Endothelial cell of umbilical vein (primary cell): Measurements from ENCODE around the gene DIS3L2. TPM values are rescaled to one million over a fixed set of nuclear protein-coding genes. Genes with fewer than 3 reads are reported as not detected.
A peak's percentile ranks its signal among the peaks of the same experiment; 100 is the strongest.

Experiments
- BruUV-seq: library from RNA; stranded (reverse); fragments of 400-500 nt; replicated peaks from 2 replicates; lab custom pipeline; 2021; lab: Mats Ljungman, UMichigan
- CTCF ChIA-PET: fragments of 300-600, 350-600 bp; sonication (Branson Sonifier 250); formaldehyde crosslinking; loops from one replicate; lab custom pipeline; 2021; ENCODE audit warnings: antibody characterized with exemption, inconsistent platforms; lab: Charles Lee
- POLR2A ChIA-PET: fragments of 300-600, 350-600 bp; sonication (Branson Sonifier 250); formaldehyde crosslinking; loops from one replicate; lab custom pipeline; 2021; ENCODE audit warnings: antibody characterized with exemption, inconsistent platforms; lab: Charles Lee
- DNase-seq: peaks from one replicate; pipeline ENCODE4 v3.0.0-alpha.2; 2011; ENCODE audit warnings: low read depth, low spot score
- FAIRE-seq: peaks from 2 replicates; lab custom pipeline; 2011; peaks lifted over from hg19 to GRCh38; lab: Jason Lieb, UNC
- H2AFZ ChIP-seq: 2 replicates; pipeline ENCODE4 v1.6.0; 2012; ENCODE audit warnings: low read depth, low read length, control low read depth, inconsistent platforms
- H3K27ac ChIP-seq: 2 replicates; pipeline ENCODE4 v1.5.1; 2011; ENCODE audit warnings: low read depth, mild to moderate bottlenecking, control low read depth, low read length, moderate library complexity; ENCODE audit not compliant: insufficient read depth
- H3K27me3 ChIP-seq, 2 experiments: 2 replicates each; pipeline versions ENCODE4 v1.6.0 to v1.6.1; 2011; ENCODE audit warnings: low read length in 2 of 2, mixed read lengths in 1 of 2; ENCODE audit not compliant: control insufficient read depth in 2 of 2, insufficient read depth in 2 of 2
- H3K36me3 ChIP-seq, 2 experiments: 2 replicates in 1 of 2; 3 replicates in 1 of 2; pipeline ENCODE4 v1.5.1; 2011; ENCODE audit warnings: low read length in 2 of 2, mild to moderate bottlenecking in 1 of 2, moderate library complexity in 1 of 2; ENCODE audit not compliant: control insufficient read depth in 2 of 2, insufficient read depth in 2 of 2; ENCODE audit errors: extremely low read depth in 1 of 2
- H3K4me1 ChIP-seq: 3 replicates; pipeline ENCODE4 v1.5.1; 2011; ENCODE audit warnings: mild to moderate bottlenecking, low read length; ENCODE audit not compliant: control insufficient read depth, insufficient read depth; ENCODE audit errors: extremely low read depth
- H3K4me2 ChIP-seq: 2 replicates; pipeline ENCODE4 v1.6.1; 2011; ENCODE audit warnings: low read length, control low read depth, mixed read lengths; ENCODE audit not compliant: insufficient read depth
- H3K4me3 ChIP-seq, 3 experiments: fragments of 200-600 bp in 1 of 3; sonication (generic), shearing (Covaris generic) in 1 of 3; replicated peaks in 1 of 3; 2 replicates each; pipeline ENCODE4 v1.5.1; 2011 to 2016; ENCODE audit warnings: control low read depth in 3 of 3, low read length in 3 of 3, mild to moderate bottlenecking in 2 of 3, inconsistent platforms in 1 of 3, low read depth in 1 of 3, moderate library complexity in 1 of 3; ENCODE audit not compliant: insufficient read depth in 1 of 3
- H3K79me2 ChIP-seq: 2 replicates; pipeline ENCODE4 v1.6.0; 2012; ENCODE audit warnings: low read length, inconsistent platforms; ENCODE audit not compliant: control insufficient read depth, insufficient read depth
- H3K9ac ChIP-seq: replicated peaks from 2 replicates; pipeline ENCODE3; 2011; ENCODE audit warnings: low read length, control low read depth; ENCODE audit not compliant: insufficient read depth; ENCODE audit errors: extremely low read depth
- H3K9me1 ChIP-seq: replicated peaks from 3 replicates; pipeline ENCODE4 v1.6.0; 2011; ENCODE audit warnings: mild to moderate bottlenecking, low read length; ENCODE audit not compliant: control insufficient read depth, insufficient read depth; ENCODE audit errors: extremely low read depth
- H3K9me3 ChIP-seq: replicated peaks from 2 replicates; pipeline ENCODE4 v1.5.1; 2012; ENCODE audit warnings: low read length, inconsistent platforms; ENCODE audit not compliant: control insufficient read depth, insufficient read depth
- H4K20me1 ChIP-seq: replicated peaks from 2 replicates; pipeline ENCODE3; 2011; ENCODE audit warnings: mild to moderate bottlenecking, low read length; ENCODE audit not compliant: control insufficient read depth, insufficient read depth; ENCODE audit errors: extremely low read depth
- GATA2 ChIP-seq: IDR thresholded peaks from 2 replicates; pipeline ENCODE4 v1.7.0; 2011; ENCODE audit warnings: low read depth, mild to moderate bottlenecking, moderate library complexity, mixed read lengths, low read length; ENCODE audit not compliant: insufficient read length, insufficient read depth
- POLR2A ChIP-seq: IDR thresholded peaks from 2 replicates; pipeline ENCODE4 v1.6.1; 2012; ENCODE audit warnings: low read depth, mild to moderate bottlenecking, control low read depth, low read length
- POLR2AphosphoS5 ChIP-seq: IDR thresholded peaks from 2 replicates; pipeline ENCODE4 v1.6.1; 2012; ENCODE audit warnings: low read depth, mild to moderate bottlenecking, control low read depth, low read length, moderate library complexity; ENCODE audit not compliant: insufficient read depth
- dilution Hi-C: fragments of 300-500 bp; cut with MboI; formaldehyde crosslinking; loops from one replicate; pipeline ENCODE4 v1.15.0; 2019; ENCODE audit warnings: low sequenced_read_pairs; ENCODE audit not compliant: extremely low pct_ligation_motif_present
- intact Hi-C: fragments of 100-400 bp; cut with micrococcal nuclease; formaldehyde crosslinking; loops from one replicate; pipeline ENCODE4 v1.10.0; 2022
- polyA plus RNA-seq, 4 experiments: library from polyadenylated mRNA; depleted of rRNA in 3 of 4; stranded (reverse) in 3 of 4; unstranded in 1 of 4; fragments of >200 nt; gene quantifications; 2 replicates each; pipeline versions ENCODE4 v1.2.1 to v1.2.3, GENCODE V29; 2011 to 2012; ENCODE audit warnings: missing spikeins in 1 of 4
- total RNA-seq: library from RNA; stranded (reverse); gene quantifications from 2 replicates; pipeline ENCODE4 v1.2.3, GENCODE V29; 2021
- TF ChIP-seq, protein P1 (sequence below), 2 donors: IDR thresholded peaks; 1 replicate in 1 of 2; 2 replicates in 1 of 2; pipeline ENCODE4 v1.5.1; 2011; ENCODE audit warnings: low read length in 2 of 2, mild to moderate bottlenecking in 2 of 2, moderate library complexity in 2 of 2, control low read depth in 1 of 2, inconsistent platforms in 1 of 2, low read depth in 1 of 2; ENCODE audit not compliant: insufficient read depth in 1 of 2; ENCODE audit errors: extremely low read depth in 1 of 2

DIS3L2 gene
- total and polyA plus RNA-seq, 2 donors (not counting 3 experiments of a cell fraction or from before 2014, with no cell fraction given): 14.6 to 31.2 TPM

DNA sequence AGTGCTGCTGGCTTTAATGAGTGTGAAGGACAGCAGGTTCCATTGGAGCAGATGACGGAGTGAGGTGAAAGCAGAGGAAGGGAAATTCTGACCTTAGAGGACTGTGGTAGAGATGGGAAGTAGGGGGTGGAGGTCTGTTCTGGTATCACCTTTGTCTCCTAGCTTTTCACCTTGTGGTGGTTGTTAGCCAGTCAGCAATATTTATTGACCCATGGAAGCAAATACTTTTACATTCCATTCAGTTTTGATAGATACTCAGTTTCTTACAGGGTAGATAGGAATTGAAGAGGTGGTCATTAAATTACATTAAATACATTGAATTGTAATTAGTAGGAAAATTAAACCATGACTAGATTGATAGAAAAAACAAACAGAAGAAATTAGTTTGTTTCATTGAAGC is 180.1 kb downstream of the DIS3L2 start:
- POLR2A ChIA-PET: no interaction called here
- Histone ChIP-seq H3K79me2 (no peaks in the 10 kb centered on the region), H3K9me3 (no peaks in the 10 kb centered on the region), H3K9ac (no peak overlapping the region), H3K4me3 (no peak overlapping the region), H3K9me1 (no peaks in the 10 kb centered on the region), H3K27ac (no peak overlapping the region), H3K4me1 (peaks cover 14% of the 10 kb centered on the region), H3K36me3 (no peaks in the 10 kb centered on the region), H2AFZ (no peak overlapping the region), H4K20me1 (peaks cover 3% of the 10 kb centered on the region), H3K27me3 (no peaks in the 10 kb centered on the region), H3K4me2 (no peak overlapping the region)
- intact Hi-C loops (no loop called here), dilution Hi-C loops (no loop called here)
- DNase-seq (no peak), FAIRE-seq (no peak)
- CTCF ChIA-PET: interaction anchor here (0.6 to 8.9 kb wide), 27 partner anchors 11 to 241 kb away, joined by 3 to 149 read pairs (median 4); partner anchors contain the start of genes DIS3L2 and NPPC
- TF ChIP-seq POLR2AphosphoS5 (no peak), POLR2A (no peak), GATA2 (no peak)
- BruUV-seq: no TSS peak

DNA sequence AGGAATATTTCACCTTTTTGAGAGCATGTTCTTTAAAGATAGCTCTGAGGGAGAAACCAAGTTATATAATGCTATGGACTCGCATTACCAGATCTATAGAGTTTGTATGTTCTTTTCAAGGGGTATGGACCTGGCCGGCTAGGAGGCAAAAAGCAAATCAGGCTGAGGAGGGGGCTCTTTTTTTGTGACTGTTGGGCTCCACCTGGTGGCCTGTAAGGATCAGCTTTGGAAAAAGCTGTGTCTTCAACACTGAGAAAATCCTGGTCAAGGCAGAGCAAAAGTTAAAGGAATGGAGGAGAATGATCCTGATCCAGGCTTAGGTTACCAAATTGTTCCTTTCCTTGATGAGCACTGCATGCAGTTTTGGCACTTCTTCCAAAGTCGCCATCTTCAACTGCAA is 180.5 kb downstream of the DIS3L2 start:
- POLR2A ChIA-PET: no interaction called here
- FAIRE-seq: peak; percentile 70

More for the DNA sequence above, 180.5 kb downstream of the DIS3L2 start:
- Histone ChIP-seq H3K4me2 (no peak overlapping the region), H3K79me2 (no peaks in the 10 kb centered on the region), H3K4me3 (no peak overlapping the region), H3K27ac (no peak overlapping the region), H2AFZ (no peak overlapping the region), H3K36me3 (no peaks in the 10 kb centered on the region), H3K4me1 (peaks cover 12% of the 10 kb centered on the region), H3K9me1 (no peaks in the 10 kb centered on the region), H4K20me1 (peaks cover 3% of the 10 kb centered on the region), H3K27me3 (no peaks in the 10 kb centered on the region), H3K9ac (no peak overlapping the region), H3K9me3 (no peaks in the 10 kb centered on the region)
- TF ChIP-seq GATA2: no peak
- TF ChIP-seq, protein P1, sequence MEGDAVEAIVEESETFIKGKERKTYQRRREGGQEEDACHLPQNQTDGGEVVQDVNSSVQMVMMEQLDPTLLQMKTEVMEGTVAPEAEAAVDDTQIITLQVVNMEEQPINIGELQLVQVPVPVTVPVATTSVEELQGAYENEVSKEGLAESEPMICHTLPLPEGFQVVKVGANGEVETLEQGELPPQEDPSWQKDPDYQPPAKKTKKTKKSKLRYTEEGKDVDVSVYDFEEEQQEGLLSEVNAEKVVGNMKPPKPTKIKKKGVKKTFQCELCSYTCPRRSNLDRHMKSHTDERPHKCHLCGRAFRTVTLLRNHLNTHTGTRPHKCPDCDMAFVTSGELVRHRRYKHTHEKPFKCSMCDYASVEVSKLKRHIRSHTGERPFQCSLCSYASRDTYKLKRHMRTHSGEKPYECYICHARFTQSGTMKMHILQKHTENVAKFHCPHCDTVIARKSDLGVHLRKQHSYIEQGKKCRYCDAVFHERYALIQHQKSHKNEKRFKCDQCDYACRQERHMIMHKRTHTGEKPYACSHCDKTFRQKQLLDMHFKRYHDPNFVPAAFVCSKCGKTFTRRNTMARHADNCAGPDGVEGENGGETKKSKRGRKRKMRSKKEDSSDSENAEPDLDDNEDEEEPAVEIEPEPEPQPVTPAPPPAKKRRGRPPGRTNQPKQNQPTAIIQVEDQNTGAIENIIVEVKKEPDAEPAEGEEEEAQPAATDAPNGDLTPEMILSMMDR (IDR thresholded peaks at IDR 0.05; ENCODE audit: extremely low read depth in 1 of 2, insufficient read depth in 1 of 2, low read depth in 1 of 2, low read length in 2 of 2): peak; percentile 64 to 70
- BruUV-seq: no TSS peak
- intact Hi-C loops: loop anchor here (1.0 kb wide), 3 partner anchors 185 to 236 kb away; no protein-coding TSS in a partner anchor
- dilution Hi-C loops: no loop called here
- peak; percentile 41 for DNase-seq
- CTCF ChIA-PET: interaction anchor here (0.5 to 8.9 kb wide), 38 partner anchors 14 to 241 kb away, joined by 3 to 149 read pairs (median 3); partner anchors contain the start of genes DIS3L2 and NPPC
